ENCODE results near the gene FOXP1. TPM values are rescaled to one million over a fixed set of nuclear protein-coding genes. Genes with fewer than 3 reads are reported as not detected.
"Not testable (repeated sequence)": the region's sequence is repeated elsewhere in the genome, so short reads cannot be mapped to it uniquely, and the experiment has no call there.

FOXP1 gene
- total RNA-seq, 1 donor from 2014 or later = 56.7 TPM

GRCh38 chr3:71532639-71533395 is 50.7 kb downstream of the FOXP1 start:
- peak in 1 of 2 donors; percentile 60 for DNase-seq (ENCODE audit: low read depth in 2 of 2)

- no peak for DNase-seq (ENCODE audit: low read depth in 2 of 2)
These were observed 52.5 kb downstream of the FOXP1 start for GRCh38 chr3:71530903-71531530.

GRCh38 chr3:71528816-71529215 is 54.7 kb downstream of the FOXP1 start:
- no peak for DNase-seq (ENCODE audit: low read depth in 2 of 2)

- DNase-seq (ENCODE audit: low read depth in 2 of 2) = not testable (repeated sequence)
These were observed 57.1 kb downstream of the FOXP1 start for GRCh38 chr3:71526448-71526847.

GRCh38 chr3:71525391-71525790 is 58.1 kb downstream of the FOXP1 start:
- DNase-seq (ENCODE audit: low read depth in 2 of 2) = no peak

GRCh38 chr3:71524672-71525071 is 58.9 kb downstream of the FOXP1 start:
- no peak for DNase-seq (ENCODE audit: low read depth in 2 of 2)

GRCh38 chr3:71523628-71524027 is 59.9 kb downstream of the FOXP1 start:
- peak in 1 of 2 donors; percentile 25 for DNase-seq (ENCODE audit: low read depth in 2 of 2)

GRCh38 chr3:71521940-71522876 is 61.3 kb downstream of the FOXP1 start:
- DNase-seq (ENCODE audit: low read depth in 2 of 2) = peak in 1 of 2 donors; percentile 72

GRCh38 chr3:71521021-71521352 is 62.5 kb downstream of the FOXP1 start:
- no peak for DNase-seq (ENCODE audit: low read depth in 2 of 2)

- no peak for DNase-seq (ENCODE audit: low read depth in 2 of 2)
These were observed 63.1 kb downstream of the FOXP1 start for GRCh38 chr3:71520161-71521020.

GRCh38 chr3:71518089-71518488 is 65.4 kb downstream of the FOXP1 start:
- DNase-seq (ENCODE audit: low read depth in 2 of 2) = no peak

GRCh38 chr3:71517271-71517791 is 66.2 kb downstream of the FOXP1 start:
- no peak for DNase-seq (ENCODE audit: low read depth in 2 of 2)

GRCh38 chr3:71515636-71516365 is 67.7 kb downstream of the FOXP1 start:
- DNase-seq (ENCODE audit: low read depth in 2 of 2) = peak; percentile 76 to 86

- DNase-seq (ENCODE audit: low read depth in 2 of 2) = no peak
These were observed 68.9 kb downstream of the FOXP1 start for GRCh38 chr3:71514621-71515020.

- no peak for DNase-seq (ENCODE audit: low read depth in 2 of 2)
These were observed 70.0 kb downstream of the FOXP1 start for GRCh38 chr3:71513515-71513914.

GRCh38 chr3:71513081-71513480 is 70.4 kb downstream of the FOXP1 start:
- DNase-seq (ENCODE audit: low read depth in 2 of 2) = no peak

- no peak for DNase-seq (ENCODE audit: low read depth in 2 of 2)
These were observed 71.0 kb downstream of the FOXP1 start for GRCh38 chr3:71512544-71512943.

GRCh38 chr3:71512000-71512399 is 71.5 kb downstream of the FOXP1 start:
- peak in 1 of 2 donors; percentile 13 for DNase-seq (ENCODE audit: low read depth in 2 of 2)

GRCh38 chr3:71511446-71511845 is 72.1 kb downstream of the FOXP1 start:
- DNase-seq (ENCODE audit: low read depth in 2 of 2) = no peak

- peak in 1 of 2 donors; percentile 39 for DNase-seq (ENCODE audit: low read depth in 2 of 2)
These were observed 72.5 kb downstream of the FOXP1 start for GRCh38 chr3:71511037-71511436.
